Uterus (tissue), 2 donors: ENCODE measurements around the gene OBSCN.

Experiments used
- CTCF ChIP-seq, 4 experiments: fragments of 200-600 bp in 2 of 4; fragments of 450-650 bp in 2 of 4; sonication (generic) in 2 of 4; IDR thresholded peaks; one replicate each; pipeline ENCODE4 v1.5.1; 2016 to 2019; ENCODE audit warnings: antibody characterized with exemption in 4 of 4, mild to moderate bottlenecking in 2 of 4, moderate library complexity in 1 of 4
- POLR2A ChIP-seq, 2 donors: fragments of 450-650 bp; IDR thresholded peaks; one replicate each; pipeline ENCODE4 v1.6.1; 2016; ENCODE audit warnings: antibody characterized with exemption in 2 of 2, mild to moderate bottlenecking in 1 of 2, moderate library complexity in 1 of 2

GRCh38 chr1:228399531-228400236, 191.8 kb downstream of the OBSCN start:
- TF ChIP-seq CTCF (IDR thresholded peaks at IDR 0.05) (no peak), POLR2A (IDR thresholded peaks at IDR 0.05) (no peak)
